Adrenal gland (tissue), 5 donors: ENCODE results near the gene DNPEP.

Experiments
- CTCF ChIP-seq, 6 experiments: fragments of 450-650 bp in 4 of 6; fragments of 200-600 bp in 2 of 6; sonication (generic) in 1 of 6; IDR thresholded peaks; 1 replicate in 5 of 6; 2 replicates in 1 of 6; pipeline versions ENCODE4 v1.5.1 to v1.8.0; 2016 to 2021; ENCODE audit warnings: antibody characterized with exemption in 6 of 6, mild to moderate bottlenecking in 2 of 6, moderate library complexity in 1 of 6
- POLR2A ChIP-seq, 2 donors: fragments of 450-650 bp; IDR thresholded peaks; one replicate each; pipeline ENCODE4 v1.6.1; 2017; ENCODE audit warnings: antibody characterized with exemption in 2 of 2, mild to moderate bottlenecking in 2 of 2, moderate library complexity in 1 of 2
- donor health status: DM: no; HTN: no; CAD: no.

- no peak for TF ChIP-seq CTCF (IDR thresholded peaks at IDR 0.05)
- TF ChIP-seq POLR2A (IDR thresholded peaks at IDR 0.05), result no peak
These were observed 2.9 kb downstream of the DNPEP start for GRCh38 chr2:219384859-219385258.
